HEK293 (cell line): ENCODE results near the gene NCLN.

Source experiments
- CTCF ChIA-PET: fragments of 350-600 bp; formaldehyde crosslinking; extraction: SDS; loops from one replicate; lab custom pipeline; 2021; ENCODE audit warnings: antibody characterized with exemption; lab: Yijun Ruan, JAX
- POLR2A ChIA-PET: fragments of 300-600 bp; formaldehyde crosslinking; extraction: SDS; loops from one replicate; lab custom pipeline; 2020; ENCODE audit warnings: antibody characterized with exemption, inconsistent platforms; lab: Yijun Ruan, JAX
- H3K27ac ChIP-seq: fragments of 200-500 bp; sonication (Bioruptor generic); 2 replicates; pipeline ENCODE4 v1.5.1; 2014; ENCODE audit warnings: low read depth, low read length, control low read depth, inconsistent platforms; ENCODE audit errors: extremely low read depth
- H3K36me3 ChIP-seq, 2 experiments: fragments of 200-500 bp in 1 of 2; sonication (Bioruptor generic) in 1 of 2; 1 replicate in 1 of 2; 2 replicates in 1 of 2; pipeline ENCODE4 v1.5.1; 2014 to 2017; ENCODE audit warnings: inconsistent platforms in 2 of 2, low read length in 2 of 2; ENCODE audit not compliant: control insufficient read depth in 2 of 2, insufficient read depth in 1 of 2
- H3K4me1 ChIP-seq: fragments of 200-500 bp; sonication (Bioruptor generic); 2 replicates; pipeline ENCODE4 v1.5.1; 2014; ENCODE audit warnings: mild to moderate bottlenecking, low read length, inconsistent platforms; ENCODE audit not compliant: control insufficient read depth, insufficient read depth
- H3K4me3 ChIP-seq: 2 replicates; pipeline ENCODE4 v1.5.1; 2011; ENCODE audit warnings: low read depth, mild to moderate bottlenecking, control low read depth, low read length, moderate library complexity
- H3K9me3 ChIP-seq: fragments of 200-500 bp; sonication (Bioruptor generic); 2 replicates; pipeline ENCODE4 v1.5.1; 2014; ENCODE audit warnings: low read depth, low read length, inconsistent platforms; ENCODE audit not compliant: control insufficient read depth, insufficient read depth
- KLF8 ChIP-seq: fragments of 450-650 bp; formaldehyde crosslinking; IDR thresholded peaks from 2 replicates; pipeline ENCODE4 v1.5.1; 2016; ENCODE audit warnings: missing biosample characterization, missing genetic modification characterization
- PBX3 ChIP-seq: sonication (generic); formaldehyde crosslinking; IDR thresholded peaks from 2 replicates; pipeline ENCODE4 v1.8.1; 2022; ENCODE audit warnings: mild to moderate bottlenecking, moderate library complexity, missing genetic modification reagents
- PRDM10 ChIP-seq: fragments of 450-650 bp; formaldehyde crosslinking; IDR thresholded peaks from 2 replicates; pipeline ENCODE4 v1.5.1; 2016; ENCODE audit warnings: missing biosample characterization, missing genetic modification characterization
- PRDM4 ChIP-seq: fragments of 450-650 bp; formaldehyde crosslinking; IDR thresholded peaks from 2 replicates; pipeline ENCODE4 v1.5.1; 2017; ENCODE audit warnings: missing biosample characterization, missing genetic modification characterization
- REPIN1 ChIP-seq: fragments of 450-650 bp; formaldehyde crosslinking; IDR thresholded peaks from 2 replicates; pipeline ENCODE4 v1.5.1; 2017; ENCODE audit warnings: missing biosample characterization, missing genetic modification characterization, low read depth
- SCRT2 ChIP-seq: fragments of 450-650 bp; formaldehyde crosslinking; IDR thresholded peaks from 2 replicates; pipeline ENCODE4 v1.5.1; 2016; ENCODE audit warnings: missing biosample characterization, missing genetic modification characterization
- SP3 ChIP-seq: fragments of 450-650 bp; formaldehyde crosslinking; IDR thresholded peaks from 2 replicates; pipeline ENCODE4 v1.5.1; 2016; ENCODE audit warnings: missing biosample characterization, missing genetic modification characterization
- SP7 ChIP-seq: fragments of 450-650 bp; formaldehyde crosslinking; IDR thresholded peaks from 2 replicates; pipeline ENCODE4 v1.5.1; 2016; ENCODE audit warnings: missing biosample characterization, missing genetic modification characterization
- TCF7L2 ChIP-seq: IDR thresholded peaks from 2 replicates; pipeline ENCODE4 v1.6.1; 2011; ENCODE audit warnings: low read depth, mild to moderate bottlenecking, inconsistent platforms, low read length, moderate library complexity, borderline replicate concordance
- YY2 ChIP-seq: fragments of 450-650 bp; formaldehyde crosslinking; IDR thresholded peaks from 2 replicates; pipeline ENCODE4 v1.5.1; 2016; ENCODE audit warnings: missing biosample characterization, missing genetic modification characterization
- ZBTB17 ChIP-seq: fragments of 450-650 bp; formaldehyde crosslinking; IDR thresholded peaks from 2 replicates; pipeline ENCODE4 v1.5.1; 2016; ENCODE audit warnings: missing biosample characterization, missing genetic modification characterization
- ZBTB7A ChIP-seq: fragments of 450-650 bp; formaldehyde crosslinking; IDR thresholded peaks from 2 replicates; pipeline ENCODE4 v1.5.1; 2016; ENCODE audit warnings: low read depth, missing biosample characterization, missing genetic modification characterization
- ZEB2 ChIP-seq: fragments of 450-650 bp; formaldehyde crosslinking; IDR thresholded peaks from 2 replicates; pipeline ENCODE4 v1.5.1; 2016; ENCODE audit warnings: missing biosample characterization, missing genetic modification characterization
- ZFP69B ChIP-seq: fragments of 450-650 bp; formaldehyde crosslinking; IDR thresholded peaks from 2 replicates; pipeline ENCODE4 v1.5.1; 2016; ENCODE audit warnings: missing biosample characterization, missing genetic modification characterization
- ZNF138 ChIP-seq: fragments of 450-650 bp; formaldehyde crosslinking; IDR thresholded peaks from 2 replicates; pipeline ENCODE4 v1.5.1; 2016; ENCODE audit warnings: missing biosample characterization, missing genetic modification characterization, borderline replicate concordance
- ZNF157 ChIP-seq: fragments of 450-650 bp; formaldehyde crosslinking; IDR thresholded peaks from 2 replicates; pipeline ENCODE4 v1.5.1; 2016; ENCODE audit warnings: missing biosample characterization, missing genetic modification characterization
- ZNF19 ChIP-seq: fragments of 450-650 bp; formaldehyde crosslinking; IDR thresholded peaks from 2 replicates; pipeline ENCODE4; 2016; ENCODE audit warnings: missing biosample characterization, missing genetic modification characterization, low read depth
- ZNF354C ChIP-seq: fragments of 450-650 bp; formaldehyde crosslinking; IDR thresholded peaks from 2 replicates; pipeline ENCODE4 v1.5.1; 2016; ENCODE audit warnings: missing biosample characterization, missing genetic modification characterization, low read depth, borderline replicate concordance
- ZNF433 ChIP-seq: fragments of 450-650 bp; formaldehyde crosslinking; IDR thresholded peaks from 2 replicates; pipeline ENCODE4 v1.5.1; 2016; ENCODE audit warnings: missing biosample characterization, missing genetic modification characterization, low read depth
- ZNF776 ChIP-seq: fragments of 450-650 bp; formaldehyde crosslinking; IDR thresholded peaks from 2 replicates; pipeline ENCODE4 v1.5.0; 2017; ENCODE audit warnings: missing biosample characterization, missing genetic modification characterization, borderline replicate concordance
- TF ChIP-seq, protein P1 (sequence below): fragments of 450-650 bp; formaldehyde crosslinking; IDR thresholded peaks from 2 replicates; pipeline ENCODE4 v1.5.1; 2016; ENCODE audit warnings: missing biosample characterization, missing genetic modification characterization, borderline replicate concordance
- TF ChIP-seq, protein P2 (sequence below): fragments of 450-650 bp; formaldehyde crosslinking; IDR thresholded peaks from 2 replicates; pipeline ENCODE4 v1.5.1; 2016; ENCODE audit warnings: missing biosample characterization, missing genetic modification characterization, low read depth
- TF ChIP-seq, protein P3 (sequence below): fragments of 450-650 bp; formaldehyde crosslinking; IDR thresholded peaks from 2 replicates; pipeline ENCODE4 v1.5.1; 2017; ENCODE audit warnings: missing biosample characterization, missing genetic modification characterization

Gene NCLN

GRCh38 chr19:3183721-3184641, 1.7 kb upstream of the NCLN start:
- peaks cover 0 to 16% of the 10 kb centered on the region in 2 experiments; a peak in 1 of 3 replicates for H3K36me3 ChIP-seq
- peaks cover 5% of the 10 kb centered on the region for H3K4me1 ChIP-seq
- no peak overlapping the region for H3K27ac ChIP-seq
- ChIA-PET CTCF (interaction anchor here (0.6 to 1.5 kb wide), 4 partner anchors 20 to 233 kb away, joined by 3 to 4 read pairs (median 3); no protein-coding TSS in a partner anchor), POLR2A (interaction anchor here (0.8 kb wide), 1 partner anchor 26 kb away, joined by 5 read pairs; no protein-coding TSS in a partner anchor)
- H3K9me3 ChIP-seq, result no peaks in the 10 kb centered on the region
- no peak overlapping the region for H3K4me3 ChIP-seq
- TF ChIP-seq, protein P1, sequence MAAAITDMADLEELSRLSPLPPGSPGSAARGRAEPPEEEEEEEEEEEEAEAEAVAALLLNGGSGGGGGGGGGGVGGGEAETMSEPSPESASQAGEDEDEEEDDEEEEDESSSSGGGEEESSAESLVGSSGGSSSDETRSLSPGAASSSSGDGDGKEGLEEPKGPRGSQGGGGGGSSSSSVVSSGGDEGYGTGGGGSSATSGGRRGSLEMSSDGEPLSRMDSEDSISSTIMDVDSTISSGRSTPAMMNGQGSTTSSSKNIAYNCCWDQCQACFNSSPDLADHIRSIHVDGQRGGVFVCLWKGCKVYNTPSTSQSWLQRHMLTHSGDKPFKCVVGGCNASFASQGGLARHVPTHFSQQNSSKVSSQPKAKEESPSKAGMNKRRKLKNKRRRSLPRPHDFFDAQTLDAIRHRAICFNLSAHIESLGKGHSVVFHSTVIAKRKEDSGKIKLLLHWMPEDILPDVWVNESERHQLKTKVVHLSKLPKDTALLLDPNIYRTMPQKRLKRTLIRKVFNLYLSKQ (tag by site-specific recombination), result no peak
- no peak for TF ChIP-seq ZNF354C
- no peak for TF ChIP-seq ZNF433 (tag by site-specific recombination)
- TF ChIP-seq ZEB2 (tag by site-specific recombination), result no peak
- TF ChIP-seq, protein P2, sequence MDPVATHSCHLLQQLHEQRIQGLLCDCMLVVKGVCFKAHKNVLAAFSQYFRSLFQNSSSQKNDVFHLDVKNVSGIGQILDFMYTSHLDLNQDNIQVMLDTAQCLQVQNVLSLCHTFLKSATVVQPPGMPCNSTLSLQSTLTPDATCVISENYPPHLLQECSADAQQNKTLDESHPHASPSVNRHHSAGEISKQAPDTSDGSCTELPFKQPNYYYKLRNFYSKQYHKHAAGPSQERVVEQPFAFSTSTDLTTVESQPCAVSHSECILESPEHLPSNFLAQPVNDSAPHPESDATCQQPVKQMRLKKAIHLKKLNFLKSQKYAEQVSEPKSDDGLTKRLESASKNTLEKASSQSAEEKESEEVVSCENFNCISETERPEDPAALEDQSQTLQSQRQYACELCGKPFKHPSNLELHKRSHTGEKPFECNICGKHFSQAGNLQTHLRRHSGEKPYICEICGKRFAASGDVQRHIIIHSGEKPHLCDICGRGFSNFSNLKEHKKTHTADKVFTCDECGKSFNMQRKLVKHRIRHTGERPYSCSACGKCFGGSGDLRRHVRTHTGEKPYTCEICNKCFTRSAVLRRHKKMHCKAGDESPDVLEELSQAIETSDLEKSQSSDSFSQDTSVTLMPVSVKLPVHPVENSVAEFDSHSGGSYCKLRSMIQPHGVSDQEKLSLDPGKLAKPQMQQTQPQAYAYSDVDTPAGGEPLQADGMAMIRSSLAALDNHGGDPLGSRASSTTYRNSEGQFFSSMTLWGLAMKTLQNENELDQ (tag by site-specific recombination), result no peak
- TF ChIP-seq ZNF138 (tag by site-specific recombination), result no peak
- no peak for TF ChIP-seq SP3
- TF ChIP-seq PRDM4 (tag by site-specific recombination), result no peak
- TF ChIP-seq REPIN1 (tag by site-specific recombination), result no peak
- TF ChIP-seq, protein P3, sequence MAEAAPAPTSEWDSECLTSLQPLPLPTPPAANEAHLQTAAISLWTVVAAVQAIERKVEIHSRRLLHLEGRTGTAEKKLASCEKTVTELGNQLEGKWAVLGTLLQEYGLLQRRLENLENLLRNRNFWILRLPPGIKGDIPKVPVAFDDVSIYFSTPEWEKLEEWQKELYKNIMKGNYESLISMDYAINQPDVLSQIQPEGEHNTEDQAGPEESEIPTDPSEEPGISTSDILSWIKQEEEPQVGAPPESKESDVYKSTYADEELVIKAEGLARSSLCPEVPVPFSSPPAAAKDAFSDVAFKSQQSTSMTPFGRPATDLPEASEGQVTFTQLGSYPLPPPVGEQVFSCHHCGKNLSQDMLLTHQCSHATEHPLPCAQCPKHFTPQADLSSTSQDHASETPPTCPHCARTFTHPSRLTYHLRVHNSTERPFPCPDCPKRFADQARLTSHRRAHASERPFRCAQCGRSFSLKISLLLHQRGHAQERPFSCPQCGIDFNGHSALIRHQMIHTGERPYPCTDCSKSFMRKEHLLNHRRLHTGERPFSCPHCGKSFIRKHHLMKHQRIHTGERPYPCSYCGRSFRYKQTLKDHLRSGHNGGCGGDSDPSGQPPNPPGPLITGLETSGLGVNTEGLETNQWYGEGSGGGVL, result no peak
- TF ChIP-seq ZBTB17 (tag by site-specific recombination), result no peak
- TF ChIP-seq TCF7L2, result no peak
- no peak for TF ChIP-seq ZBTB7A
- peak; percentile 22; the same call in 1 of the 2 replicates for TF ChIP-seq SP7
- TF ChIP-seq PBX3 (CRISPR knock-in tag), result no peak
- no peak for TF ChIP-seq ZNF776
- no peak for TF ChIP-seq PRDM10 (tag by site-specific recombination)
- no peak for TF ChIP-seq ZNF19 (tag by site-specific recombination)
- no peak for TF ChIP-seq YY2 (tag by site-specific recombination)
- no peak for TF ChIP-seq ZFP69B (tag by site-specific recombination)
- TF ChIP-seq SCRT2 (tag by site-specific recombination), result no peak
- no peak for TF ChIP-seq ZNF157 (tag by site-specific recombination)
- TF ChIP-seq KLF8 (tag by site-specific recombination), result no peak; the same call in 1 of the 2 replicates
